ENCODE data around the gene IL1R2.

Gene IL1R2

GRCh38 chr2:101991721-101992145, at the start of gene IL1R2:
IL1R2 (plus strand) TSS chr2:101991960; CDS start chr2:102008576, 16,616 bp downstream.
- in situ Hi-C loops (cut with MboI; ENCODE audit: low sequenced_read_pairs) = no loop called here

- in situ Hi-C loops (cut with MboI; ENCODE audit: low sequenced_read_pairs) = no loop called here
These were observed 48.9 kb upstream of the IL1R2 start for GRCh38 chr2:101942851-101943250.

- in situ Hi-C loops (cut with MboI; ENCODE audit: low sequenced_read_pairs) = no loop called here
These were observed 45.3 kb upstream of the IL1R2 start for GRCh38 chr2:101946372-101947039.

GRCh38 chr2:101947374-101947773, 44.4 kb upstream of the IL1R2 start:
- in situ Hi-C loops (cut with MboI; ENCODE audit: low sequenced_read_pairs) = no loop called here

- in situ Hi-C loops (cut with MboI; ENCODE audit: low sequenced_read_pairs) = no loop called here
These were observed 43.1 kb upstream of the IL1R2 start for GRCh38 chr2:101948625-101949155.

GRCh38 chr2:101949304-101949703, 42.5 kb upstream of the IL1R2 start:
- in situ Hi-C loops (cut with MboI; ENCODE audit: low sequenced_read_pairs) = no loop called here

GRCh38 chr2:101951296-101951695, 40.5 kb upstream of the IL1R2 start:
- in situ Hi-C loops (cut with MboI; ENCODE audit: low sequenced_read_pairs) = no loop called here

GRCh38 chr2:101952551-101952950, 39.2 kb upstream of the IL1R2 start:
- in situ Hi-C loops (cut with MboI; ENCODE audit: low sequenced_read_pairs) = no loop called here

GRCh38 chr2:101956465-101957438, 35.0 kb upstream of the IL1R2 start:
- in situ Hi-C loops (cut with MboI; ENCODE audit: low sequenced_read_pairs) = no loop called here

- in situ Hi-C loops (cut with MboI; ENCODE audit: low sequenced_read_pairs) = no loop called here
These were observed 33.7 kb upstream of the IL1R2 start for GRCh38 chr2:101958061-101958460.

- in situ Hi-C loops (cut with MboI; ENCODE audit: low sequenced_read_pairs) = no loop called here
These were observed 30.9 kb upstream of the IL1R2 start for GRCh38 chr2:101960819-101961337.

- in situ Hi-C loops (cut with MboI; ENCODE audit: low sequenced_read_pairs) = no loop called here
These were observed 30.2 kb upstream of the IL1R2 start for GRCh38 chr2:101961338-101962191.

GRCh38 chr2:101962309-101962708, 29.5 kb upstream of the IL1R2 start:
- in situ Hi-C loops (cut with MboI; ENCODE audit: low sequenced_read_pairs) = no loop called here

- in situ Hi-C loops (cut with MboI; ENCODE audit: low sequenced_read_pairs) = no loop called here
These were observed 28.6 kb upstream of the IL1R2 start for GRCh38 chr2:101963198-101963597.

GRCh38 chr2:101967826-101968513, 23.8 kb upstream of the IL1R2 start:
- in situ Hi-C loops (cut with MboI; ENCODE audit: low sequenced_read_pairs) = no loop called here

GRCh38 chr2:101969723-101970122, 22.0 kb upstream of the IL1R2 start:
- in situ Hi-C loops (cut with MboI; ENCODE audit: low sequenced_read_pairs) = no loop called here

GRCh38 chr2:101970901-101971300, 20.9 kb upstream of the IL1R2 start:
- in situ Hi-C loops (cut with MboI; ENCODE audit: low sequenced_read_pairs) = no loop called here

- in situ Hi-C loops (cut with MboI; ENCODE audit: low sequenced_read_pairs) = no loop called here
These were observed 19.9 kb upstream of the IL1R2 start for GRCh38 chr2:101971836-101972235.

GRCh38 chr2:101972621-101973434, 18.9 kb upstream of the IL1R2 start:
- in situ Hi-C loops (cut with MboI; ENCODE audit: low sequenced_read_pairs) = no loop called here
